Forelimb muscle (tissue), 1 donor: ENCODE measurements around the gene CLIP4. TPM values are rescaled to one million over a fixed set of nuclear protein-coding genes. Genes with fewer than 3 reads are reported as not detected.

ENCODE experiments used
- DNase-seq: peaks from one replicate; pipeline ENCODE4 v3.0.0-alpha.2; 2013; ENCODE audit warnings: low read depth
- polyA plus RNA-seq: library from polyadenylated mRNA; unstranded; fragments of 120-200 nt; gene quantifications from one replicate; pipeline ENCODE4 v1.2.1, GENCODE V29; 2013; ENCODE audit not compliant: insufficient read length

CLIP4 gene
- polyA plus RNA-seq, 1 donor = 19.2 TPM

- DNase-seq = no peak
Observed at GRCh38 chr2:29222381-29223179, 107.4 kb downstream of the CLIP4 start.

- DNase-seq = no peak
Observed at GRCh38 chr2:29223257-29223656, 108.0 kb downstream of the CLIP4 start.

GRCh38 chr2:29223851-29224692 is 108.9 kb downstream of the CLIP4 start:
- DNase-seq = peak; percentile 13

GRCh38 chr2:29224693-29225551 is 109.7 kb downstream of the CLIP4 start:
- DNase-seq = no peak

GRCh38 chr2:29225814-29226213 is 110.6 kb downstream of the CLIP4 start:
- DNase-seq = no peak

- no peak for DNase-seq
Observed at GRCh38 chr2:29226375-29226774, 111.2 kb downstream of the CLIP4 start.

- DNase-seq = no peak
Observed at GRCh38 chr2:29226808-29227207, 111.6 kb downstream of the CLIP4 start.

GRCh38 chr2:29227935-29228675 is 112.9 kb downstream of the CLIP4 start:
- DNase-seq = no peak

GRCh38 chr2:29228947-29229346 is 113.7 kb downstream of the CLIP4 start:
- no peak for DNase-seq

- DNase-seq = no peak
Observed at GRCh38 chr2:29229640-29230039, 114.4 kb downstream of the CLIP4 start.

GRCh38 chr2:29232041-29232440 is 116.8 kb downstream of the CLIP4 start:
- no peak for DNase-seq

- no peak for DNase-seq
Observed at GRCh38 chr2:29233428-29233827, 118.2 kb downstream of the CLIP4 start.

- DNase-seq = no peak
Observed at GRCh38 chr2:29235411-29235810, 120.2 kb downstream of the CLIP4 start.

GRCh38 chr2:29236074-29236473 is 120.9 kb downstream of the CLIP4 start:
- no peak for DNase-seq

- no peak for DNase-seq
Observed at GRCh38 chr2:29238497-29238896, 123.3 kb downstream of the CLIP4 start.

Other genes starting within 250 kb of the CLIP4 start
- 11.0 TPM for gene TRMT61B, start 245.1 kb upstream of the CLIP4 start, polyA plus RNA-seq
- gene WDR43, start 220.7 kb upstream of the CLIP4 start, polyA plus RNA-seq = 27.2 TPM
- gene TOGARAM2, start 134.1 kb upstream of the CLIP4 start, polyA plus RNA-seq = 1.9 TPM
- 0.25 TPM for gene PCARE, start 40.9 kb upstream of the CLIP4 start, polyA plus RNA-seq